DND-41 (cell line): Measurements from ENCODE around the gene RPP14.

Experiments
- CTCF ChIP-seq: IDR thresholded peaks from 2 replicates; pipeline ENCODE4 v1.5.1; 2012; ENCODE audit warnings: borderline replicate concordance, low read length, moderate library complexity, mild to moderate bottlenecking; ENCODE audit not compliant: poor library complexity, severe bottlenecking; ENCODE audit errors: extremely low read depth
- EZH2 ChIP-seq: IDR thresholded peaks from 3 replicates; pipeline ENCODE4 v1.6.1; 2012; ENCODE audit warnings: borderline replicate concordance, low read depth, mild to moderate bottlenecking, moderate library complexity, low read length, inconsistent platforms; ENCODE audit not compliant: severe bottlenecking

- TF ChIP-seq CTCF = no peak
- TF ChIP-seq EZH2 = no peak
These were observed 44.0 kb downstream of the RPP14 start for GRCh38 chr3:58349792-58350626.
